Stimulated activated naive CD4-positive, alpha-beta T cell (primary cell): Measurements from ENCODE around the gene RIC8B.
A peak's percentile ranks its signal among the peaks of the same experiment; 100 is the strongest.

Experiments used
- DNase-seq, 6 experiments: peaks; one replicate each; lab custom pipeline; 2025; lab: John Stamatoyannopoulos, UW

Gene RIC8B

DNA sequence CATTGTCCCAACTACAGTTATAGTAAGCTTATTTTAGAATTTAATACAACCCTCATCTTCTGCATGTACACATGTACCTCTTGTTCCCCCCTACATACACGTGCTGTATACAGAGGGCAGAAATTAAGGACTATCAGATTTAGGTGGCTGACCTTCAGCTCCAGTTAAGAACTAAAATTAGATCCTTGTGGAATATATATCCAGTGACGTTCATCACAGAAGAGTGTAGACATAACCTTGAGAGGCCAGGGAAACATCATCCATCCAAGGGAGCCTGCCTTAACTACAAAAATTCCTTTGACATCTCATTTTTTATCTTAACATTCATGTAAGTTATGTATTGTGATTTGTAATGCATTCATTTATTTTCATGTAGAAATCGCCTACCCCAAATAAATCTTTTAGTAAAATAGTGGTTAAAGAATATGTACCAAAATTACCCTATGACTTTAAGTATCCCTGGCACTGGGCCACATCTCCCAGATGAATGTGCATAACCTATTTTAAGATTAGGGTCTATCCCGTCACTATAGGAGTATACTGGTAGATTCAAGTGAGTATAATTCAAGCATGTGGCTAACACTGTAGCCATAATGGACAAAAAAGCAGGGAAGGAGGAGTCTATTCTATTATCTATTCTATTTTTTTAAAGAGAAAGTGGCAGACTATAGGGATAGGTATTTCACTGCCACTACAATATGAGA lies 27.5 kb downstream of the RIC8B start:
- no peak for DNase-seq

DNA sequence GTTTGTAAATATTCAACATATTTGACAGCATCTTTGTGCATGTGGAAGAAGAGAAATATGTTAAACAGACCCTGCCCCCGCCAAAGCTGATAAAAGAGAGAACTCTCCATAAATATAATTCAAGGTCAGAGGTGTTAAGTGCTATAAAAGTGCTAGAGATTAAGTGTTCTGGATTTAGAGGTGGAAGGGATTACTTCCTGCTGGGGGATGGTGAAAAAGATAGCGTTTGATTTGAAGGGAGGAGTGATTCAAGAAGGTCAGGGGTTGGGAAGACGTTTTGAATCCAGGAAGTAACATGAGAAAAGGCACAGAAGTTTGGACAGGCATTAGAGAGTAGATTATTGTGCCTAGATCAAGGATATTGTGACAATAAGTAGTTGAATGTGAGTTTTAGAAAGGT lies 30.2 kb downstream of the RIC8B start:
- DNase-seq, result no peak

DNA sequence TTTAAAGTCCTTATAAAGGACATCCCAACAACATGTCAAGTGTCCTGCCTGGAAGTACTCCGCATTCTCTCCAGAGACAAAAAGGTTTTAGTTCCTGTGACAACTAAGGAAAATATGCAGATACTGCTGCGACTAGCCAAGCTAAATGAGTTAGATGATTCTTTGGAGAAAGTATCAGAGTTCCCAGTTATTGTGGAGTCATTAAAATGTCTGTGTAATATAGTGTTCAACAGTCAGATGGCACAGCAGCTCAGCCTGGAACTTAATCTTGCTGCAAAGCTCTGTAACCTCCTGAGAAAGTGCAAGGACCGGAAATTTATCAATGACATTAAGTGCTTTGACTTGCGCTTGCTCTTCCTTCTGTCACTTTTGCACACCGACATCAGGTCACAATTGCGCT lies 40.2 kb downstream of the RIC8B start:
- no peak for DNase-seq

DNA sequence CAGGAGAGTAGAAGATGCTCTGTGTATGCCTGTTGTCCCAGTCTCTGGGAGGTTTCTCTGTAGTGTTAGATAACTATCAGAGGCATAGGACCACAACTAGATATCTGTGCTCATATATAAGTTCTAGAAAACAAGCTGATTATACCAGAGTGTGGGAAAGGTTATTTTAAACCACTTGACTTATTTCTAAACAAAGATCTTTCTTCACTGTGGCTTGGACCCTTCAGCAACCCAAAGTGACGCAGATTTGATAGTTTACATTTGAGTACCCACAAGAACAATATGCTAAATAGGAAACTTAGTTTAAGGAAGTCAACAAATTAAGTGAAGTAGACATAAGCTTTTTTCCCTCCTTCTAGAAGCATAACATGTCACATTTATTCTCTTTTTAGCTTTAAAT lies 41.3 kb downstream of the RIC8B start:
- no peak for DNase-seq

DNA sequence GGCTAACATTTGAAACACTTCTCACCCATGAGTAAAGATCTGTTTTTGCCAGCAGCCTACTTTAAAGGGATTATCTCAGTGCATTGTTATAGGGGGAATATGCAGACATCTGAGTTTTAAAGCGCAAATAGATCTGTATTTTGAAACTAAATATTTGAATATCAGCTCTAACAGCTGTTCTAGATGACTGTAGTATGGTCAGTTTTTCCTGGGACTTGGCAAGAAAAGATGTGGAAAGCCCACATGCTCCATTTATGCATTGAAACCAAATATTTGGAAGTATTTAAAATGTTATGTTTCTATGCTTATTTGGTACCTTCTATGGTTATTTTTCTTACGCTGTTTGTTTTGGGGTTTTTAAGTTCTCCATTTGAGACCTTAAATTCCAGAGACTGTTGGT lies 41.7 kb downstream of the RIC8B start:
- DNase-seq, result no peak

DNA sequence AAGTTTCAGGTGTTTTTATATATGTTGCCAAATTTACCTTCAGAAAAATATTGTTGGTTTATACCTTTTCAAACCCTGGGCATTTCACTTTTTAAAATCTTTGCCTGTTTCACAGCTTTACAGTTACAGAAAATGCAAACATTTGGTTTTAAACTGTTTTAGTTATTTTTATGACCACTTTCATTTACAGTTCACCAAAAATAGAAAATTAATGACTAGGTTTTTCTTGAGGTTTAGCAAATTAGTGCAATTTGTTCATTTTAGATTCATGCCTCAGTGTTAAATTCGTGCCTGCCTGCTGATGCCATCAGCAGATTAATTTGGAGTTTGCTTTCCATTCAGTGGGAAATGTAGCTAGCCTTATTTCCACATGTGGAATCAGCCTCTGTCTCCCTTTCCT lies 45.5 kb downstream of the RIC8B start:
- no peak for DNase-seq

DNA sequence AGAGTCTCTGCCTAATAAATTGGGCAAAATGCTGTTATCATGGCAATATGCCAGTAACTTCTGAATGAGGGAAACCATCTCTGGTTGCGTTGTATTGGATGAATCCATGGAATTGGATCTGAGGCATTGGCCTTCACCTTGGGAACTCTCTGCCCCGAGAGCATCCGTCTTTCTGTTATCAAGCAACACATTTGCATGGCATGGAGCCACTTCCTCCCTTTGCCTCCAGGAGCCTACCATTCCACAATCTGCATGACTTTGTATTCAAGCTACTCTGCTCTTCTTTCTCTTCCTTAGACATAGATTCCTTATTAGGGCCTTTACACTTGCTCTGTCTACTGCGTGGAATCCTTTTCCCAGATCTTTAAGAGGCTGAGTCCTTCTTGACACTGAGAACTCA lies 57.2 kb downstream of the RIC8B start:
- DNase-seq, result no peak

DNA sequence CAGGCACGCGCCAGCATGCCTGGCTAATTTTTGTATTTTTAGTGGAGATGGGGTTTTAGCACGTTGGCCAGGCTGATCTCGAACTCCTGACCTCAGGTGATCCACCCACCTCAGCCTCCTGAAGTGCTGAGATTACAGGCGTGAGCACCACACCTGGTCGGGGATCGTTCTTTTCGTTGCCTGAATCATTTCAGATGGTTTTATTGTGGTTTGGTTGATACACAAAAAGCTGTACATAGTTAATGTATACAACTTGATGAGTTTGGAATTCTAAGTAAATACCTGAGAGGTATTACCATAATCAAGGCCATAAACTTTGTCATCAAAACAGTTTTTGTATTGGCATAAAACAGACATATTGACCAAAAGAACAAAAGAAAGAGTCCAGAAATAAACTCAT lies 63.3 kb downstream of the RIC8B start:
- no peak for DNase-seq

DNA sequence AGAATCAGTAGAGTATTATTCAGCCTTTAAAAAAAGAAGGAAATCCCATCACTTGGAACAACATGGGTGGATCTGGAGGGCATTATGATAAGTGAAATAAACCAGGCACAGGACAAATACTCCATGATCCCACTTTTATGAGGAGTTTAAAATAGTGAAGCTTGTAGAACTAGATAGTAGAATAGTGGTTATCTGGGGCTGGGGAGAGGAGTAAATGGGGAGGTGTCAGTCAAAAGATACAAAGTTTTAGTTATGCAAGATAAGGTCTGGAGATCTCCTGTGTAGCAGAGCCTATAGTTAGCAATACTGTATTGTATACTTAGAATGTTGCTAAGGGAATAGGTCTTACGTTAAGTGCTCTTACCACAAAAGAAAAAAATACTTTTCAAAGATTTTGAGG lies 64.9 kb downstream of the RIC8B start:
- no peak for DNase-seq

DNA sequence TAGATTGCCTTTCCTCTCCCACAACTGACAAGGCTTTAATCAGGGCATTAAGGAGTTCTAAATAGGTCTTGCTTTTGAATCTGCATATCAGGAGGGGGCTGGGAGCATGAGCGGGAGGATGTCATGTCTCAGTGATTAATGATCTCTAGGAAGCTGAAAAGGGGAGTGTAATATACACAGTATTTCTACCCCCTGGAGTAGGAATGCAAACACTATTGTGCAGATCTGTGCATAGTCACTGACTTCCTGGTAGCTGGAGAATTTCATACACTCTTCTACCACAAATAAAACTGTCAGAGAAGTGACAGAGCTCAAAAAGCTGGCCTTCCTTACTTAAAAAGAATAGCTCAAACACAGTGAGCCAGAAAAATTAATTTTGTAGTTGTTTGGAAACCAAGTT lies 65.8 kb downstream of the RIC8B start:
- no peak for DNase-seq

DNA sequence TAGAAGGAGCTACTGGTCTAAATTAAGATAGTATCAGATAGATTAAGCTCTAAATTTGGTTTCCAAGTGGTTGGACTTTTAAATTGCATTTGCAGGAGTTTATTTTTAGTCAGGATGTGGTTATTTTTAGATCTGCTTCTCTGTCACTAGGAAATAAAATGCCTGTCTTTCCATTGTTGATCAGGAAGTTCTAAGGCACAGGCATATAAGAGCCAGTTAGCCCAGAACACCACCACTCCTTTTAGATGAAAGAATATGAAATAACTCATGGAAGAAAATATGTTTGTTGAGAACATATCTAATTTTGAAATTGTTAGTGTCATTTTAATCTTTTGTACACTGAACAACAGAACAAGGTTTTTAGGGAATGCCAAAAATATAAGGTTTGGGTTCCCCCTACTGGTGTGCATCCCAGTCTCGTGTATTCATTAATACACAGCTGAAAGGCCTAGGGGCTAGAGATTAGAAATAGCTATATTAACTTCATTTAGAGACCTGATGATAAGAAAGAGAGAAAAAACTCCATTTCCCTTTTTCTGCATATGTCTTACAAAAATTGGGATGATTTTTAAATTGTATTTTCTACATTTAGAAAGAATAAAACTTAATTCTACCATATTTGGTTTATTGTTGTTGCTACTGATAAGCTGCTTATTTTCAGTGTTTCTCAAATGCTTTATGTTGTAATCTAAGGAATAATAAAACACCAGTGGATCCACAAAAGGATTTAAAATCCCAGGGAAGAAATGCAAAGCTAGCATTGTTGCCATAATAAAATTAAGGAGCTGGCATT lies 67.2 kb downstream of the RIC8B start:
- peak in 3 of 6 experiments; percentile 3 to 52 (median 39) for DNase-seq

DNA sequence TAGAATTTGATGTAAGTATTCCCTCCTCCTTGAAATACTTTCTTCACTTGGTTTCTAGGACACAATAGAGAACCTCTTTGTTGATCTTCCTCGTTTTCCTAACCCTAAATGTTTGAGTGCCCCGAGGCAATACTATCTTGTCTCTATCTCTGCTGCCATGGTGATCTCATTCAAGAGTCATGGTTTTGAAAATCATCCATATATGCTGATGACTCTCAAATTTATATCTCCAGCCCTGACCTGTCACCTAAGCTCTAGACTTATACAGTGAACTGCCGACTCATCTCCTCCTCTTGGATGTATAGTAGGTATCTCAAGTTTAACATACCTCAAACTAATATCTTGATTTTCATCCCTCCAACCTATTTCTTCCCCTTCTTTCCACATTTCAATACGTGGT lies 71.4 kb downstream of the RIC8B start:
- no peak for DNase-seq

DNA sequence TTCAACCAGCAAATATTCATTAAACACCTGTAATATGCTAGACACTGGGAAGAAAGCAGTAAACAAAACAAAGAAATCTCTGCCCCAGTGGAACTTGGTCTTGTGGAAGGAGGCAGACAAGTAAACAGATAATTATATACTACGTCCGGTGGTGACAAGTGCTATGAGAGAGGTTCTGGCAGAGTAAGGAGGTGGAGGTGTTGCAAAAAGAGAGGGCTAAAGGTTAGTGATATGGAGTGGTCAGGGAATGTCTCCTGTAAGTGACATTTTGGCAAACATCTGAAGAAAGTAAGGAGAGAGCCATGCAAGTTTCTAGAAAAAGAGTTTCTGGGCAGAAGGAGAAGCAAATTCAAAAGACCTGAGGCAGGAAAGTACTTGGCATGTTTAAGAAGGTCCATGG lies 73.4 kb downstream of the RIC8B start:
- DNase-seq, result no peak

DNA sequence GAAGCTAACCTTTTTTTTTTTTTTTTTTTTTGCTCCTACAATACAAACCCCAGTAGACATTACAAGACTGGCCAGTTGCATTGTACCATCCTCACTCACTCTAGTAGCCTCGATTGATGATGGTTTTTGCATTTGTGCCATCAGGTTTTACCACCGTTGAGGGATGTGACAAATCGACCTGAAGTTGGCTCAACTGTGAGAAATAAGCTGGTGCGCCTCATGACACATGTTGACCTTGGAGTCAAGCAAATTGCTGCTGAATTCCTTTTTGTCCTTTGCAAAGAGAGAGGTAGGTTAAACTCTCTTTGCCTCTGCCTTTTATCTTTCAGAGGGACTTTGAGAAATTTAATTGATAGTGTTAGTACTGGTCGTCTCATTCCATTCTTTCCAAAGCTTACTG lies 76.8 kb downstream of the RIC8B start:
- DNase-seq, result no peak

DNA sequence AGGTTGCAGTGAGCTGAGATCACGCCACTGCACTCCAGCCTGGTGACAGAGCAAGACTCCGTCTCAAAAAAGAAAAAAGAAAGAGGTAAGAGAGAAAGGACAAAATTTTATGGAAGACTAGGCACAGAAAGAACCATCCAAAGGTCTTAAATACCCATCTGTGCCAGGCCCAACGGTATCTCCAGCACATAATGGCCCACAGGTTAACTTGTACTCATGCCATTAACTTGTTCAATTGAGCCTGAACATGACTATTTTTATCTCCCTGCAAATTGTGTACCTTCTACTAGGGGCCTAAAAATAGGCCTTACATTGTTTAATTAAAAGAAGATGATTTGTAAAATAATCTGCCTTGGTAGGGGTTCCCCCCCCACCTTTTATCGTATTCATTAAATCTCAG lies 80.2 kb downstream of the RIC8B start:
- no peak for DNase-seq

DNA sequence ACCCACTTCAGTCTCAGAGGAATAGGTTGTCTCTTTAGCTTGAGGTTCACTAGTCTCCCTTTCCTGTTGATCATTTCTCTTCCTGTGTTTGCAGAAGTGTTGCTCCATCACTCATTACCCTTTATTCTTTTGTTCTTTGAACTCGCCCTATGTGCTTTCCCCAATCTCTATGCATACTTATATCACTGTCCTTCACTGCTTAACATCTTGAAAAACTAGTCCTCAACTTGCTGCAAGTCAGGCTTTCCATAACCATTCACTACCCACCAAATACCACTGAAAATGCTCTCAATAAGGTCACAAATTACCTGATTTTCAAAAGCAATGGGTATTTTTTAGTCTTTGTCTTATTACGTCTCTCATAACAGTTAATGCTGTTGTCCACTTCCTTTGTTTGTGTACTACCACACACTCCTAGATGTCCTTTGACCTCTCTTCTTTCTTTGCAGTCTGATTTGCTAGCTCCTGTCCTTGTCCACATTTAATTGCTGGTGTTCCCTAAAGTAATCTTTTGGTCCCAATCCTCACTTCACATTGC lies 80.8 kb downstream of the RIC8B start:
- DNase-seq, result no peak

DNA sequence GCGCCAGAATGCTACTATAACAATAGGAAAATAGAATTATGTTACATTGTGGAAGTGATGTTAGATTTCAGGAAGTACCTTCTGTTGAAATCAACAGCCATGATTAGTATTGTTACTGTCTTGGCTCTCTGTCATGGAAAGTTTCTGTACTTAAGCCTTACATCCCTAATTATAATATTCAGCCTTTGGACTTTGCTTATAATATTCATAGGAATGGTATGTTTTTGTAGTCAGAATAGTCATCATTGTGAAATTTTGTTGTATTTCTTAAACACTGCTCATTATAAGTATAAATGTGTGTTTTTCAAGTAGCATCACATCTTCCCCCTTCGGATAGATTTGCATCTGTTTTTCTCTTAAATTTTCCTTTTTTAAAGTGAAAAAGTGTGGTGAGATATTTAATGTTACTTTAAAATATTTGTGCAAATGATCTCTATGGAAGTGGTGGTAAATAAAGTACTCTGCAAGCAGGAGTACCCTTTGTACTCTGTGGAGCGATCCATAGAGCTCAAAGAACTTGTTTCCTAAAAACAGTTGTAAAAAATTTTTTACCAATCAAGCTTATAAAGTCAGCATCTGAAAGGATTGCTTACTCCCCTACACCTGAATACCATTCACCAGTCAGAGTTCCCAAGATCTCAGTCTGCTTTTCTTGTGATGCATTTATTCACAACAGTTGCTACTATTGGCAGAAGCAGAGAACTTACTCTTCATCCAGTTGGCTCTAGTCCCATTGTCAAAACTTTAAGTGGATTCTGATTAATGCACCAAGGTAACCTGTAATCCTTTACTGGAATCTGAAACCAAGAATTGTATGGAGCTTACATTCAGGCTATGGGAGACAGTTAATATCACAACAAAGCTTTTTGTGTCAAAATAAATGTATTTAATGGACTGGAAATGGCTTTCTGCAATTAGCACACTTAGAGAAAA lies 87.8 kb downstream of the RIC8B start:
- DNase-seq, result no peak

DNA sequence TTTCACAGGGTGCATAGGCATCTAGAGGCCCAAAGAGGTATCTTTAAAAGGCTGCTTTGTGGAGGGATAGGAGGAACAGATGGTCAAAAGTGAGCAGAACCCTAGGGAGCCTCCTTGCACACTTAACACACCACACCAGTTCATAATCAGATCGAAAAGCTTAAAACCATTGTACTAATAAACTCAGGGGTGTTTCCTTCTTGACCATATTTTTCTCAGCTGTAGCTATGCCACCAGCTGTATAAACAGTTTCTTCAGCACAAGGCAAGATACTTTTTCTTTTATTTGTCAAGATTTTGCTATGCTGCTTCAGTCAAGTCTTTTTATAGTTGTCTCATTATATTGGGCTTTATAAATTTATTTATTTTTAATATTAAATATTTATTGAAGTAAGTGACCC lies 88.7 kb downstream of the RIC8B start:
- no peak for DNase-seq

DNA sequence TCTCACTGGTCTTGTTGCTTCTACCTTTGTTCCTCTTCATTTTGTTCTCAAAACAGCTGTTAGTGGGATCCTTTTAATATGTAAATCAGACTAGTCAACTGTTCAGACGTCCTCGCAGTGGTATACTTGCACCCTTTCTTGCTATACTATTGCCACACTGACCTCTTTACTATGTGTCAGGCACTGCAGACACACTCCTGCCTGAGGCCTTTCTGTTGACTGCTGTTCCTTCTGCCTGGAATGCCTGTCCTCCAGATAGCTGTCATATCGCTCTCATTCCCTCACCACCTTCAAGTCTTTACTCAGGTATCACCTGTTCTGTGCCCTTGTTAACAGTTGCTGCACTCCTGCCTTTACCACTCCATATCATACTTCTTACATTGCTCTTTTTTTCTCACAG lies 91.2 kb downstream of the RIC8B start:
- DNase-seq, result no peak

DNA sequence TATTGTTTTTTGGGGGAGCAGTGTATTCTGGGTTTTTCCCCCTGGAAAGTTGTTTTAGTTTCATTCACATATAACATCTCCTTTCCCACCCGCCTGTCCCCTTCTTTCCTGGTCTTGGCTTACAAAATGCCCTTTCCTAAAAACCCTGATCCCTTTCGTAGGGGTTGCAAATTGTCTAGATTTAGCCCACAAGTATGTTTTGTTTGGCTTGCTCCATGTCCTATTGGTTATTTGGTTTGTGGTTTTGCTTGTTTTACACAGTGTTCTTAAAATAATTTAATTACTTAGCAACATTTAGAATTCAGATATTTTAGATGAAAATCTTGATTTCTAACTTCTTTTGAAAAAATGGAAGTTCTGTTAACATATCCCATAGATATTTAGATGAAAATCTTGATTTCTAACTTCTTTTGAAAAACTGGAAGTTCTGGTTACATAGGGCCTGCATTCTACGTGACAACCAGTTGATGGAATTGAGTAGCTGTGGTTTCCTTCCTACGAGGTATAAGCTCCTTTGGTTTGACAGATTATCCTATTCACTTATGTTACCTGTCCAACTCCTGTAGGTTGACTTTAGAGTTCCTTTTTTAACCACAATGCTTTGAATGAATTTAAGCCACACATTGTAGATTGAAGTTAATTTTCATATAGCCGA lies 92.1 kb downstream of the RIC8B start:
- DNase-seq, result no peak

DNA sequence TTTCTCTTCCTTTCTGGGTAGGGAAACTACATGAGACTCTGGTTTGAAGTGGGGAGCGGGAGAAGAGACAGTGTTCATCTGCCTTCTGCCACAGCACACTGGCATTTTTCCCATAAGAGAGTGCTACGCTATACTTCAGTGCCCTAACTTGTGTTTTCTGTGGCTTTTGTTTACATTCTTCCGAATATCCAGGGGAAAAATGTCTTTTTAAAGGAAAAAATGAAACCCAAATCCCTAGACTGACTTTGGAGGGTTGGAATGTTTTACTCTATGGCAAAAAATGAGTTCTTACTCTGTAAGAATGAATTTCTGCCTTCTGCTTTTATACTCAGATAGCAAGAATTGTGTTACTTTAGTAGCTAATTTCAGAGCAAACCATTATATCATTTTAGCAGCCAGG lies 93.2 kb downstream of the RIC8B start:
- DNase-seq, result no peak
